Hepatocyte (in vitro differentiated cells): Measurements from ENCODE around the gene SH3TC2.

Experiments used
- CTCF ChIP-seq: fragments of 200-600 bp; sonication (generic); IDR thresholded peaks from 2 replicates; pipeline ENCODE4 v1.5.1; 2016; ENCODE audit warnings: antibody characterized with exemption, mild to moderate bottlenecking; ENCODE audit not compliant: poor library complexity
- EZH2 ChIP-seq: fragments of 200-600 bp; sonication (generic); IDR thresholded peaks from 2 replicates; pipeline ENCODE4 v1.6.1; 2016; ENCODE audit warnings: antibody characterized with exemption, mild to moderate bottlenecking, borderline replicate concordance

DNA sequence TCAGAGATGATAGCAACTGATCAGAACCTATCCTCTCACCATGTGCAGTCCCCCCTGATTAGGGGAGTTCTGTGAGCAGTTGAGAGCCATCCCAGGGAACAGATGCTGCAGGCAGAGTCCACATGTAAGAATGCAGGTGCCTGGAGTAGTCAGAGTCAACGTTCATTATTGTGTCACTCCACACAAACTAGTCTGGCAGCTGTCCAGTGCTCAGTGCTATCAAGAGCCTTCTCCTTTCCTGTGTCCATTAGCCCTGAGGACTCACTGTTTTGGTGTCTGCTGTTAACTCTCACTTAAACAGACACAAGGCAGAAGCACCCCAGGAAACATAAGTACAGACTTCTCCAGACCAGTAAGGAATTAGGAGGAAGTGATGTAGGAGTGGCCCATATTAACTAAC lies 2.5 kb downstream of the SH3TC2 start:
- TF ChIP-seq CTCF (no peak), EZH2 (no peak)
